Measurements from ENCODE around the gene HPSE2.
"Not testable (repeated sequence)": the region's sequence is repeated elsewhere in the genome, so short reads cannot be mapped to it uniquely, and the experiment has no call there.

The HPSE2 gene

DNA sequence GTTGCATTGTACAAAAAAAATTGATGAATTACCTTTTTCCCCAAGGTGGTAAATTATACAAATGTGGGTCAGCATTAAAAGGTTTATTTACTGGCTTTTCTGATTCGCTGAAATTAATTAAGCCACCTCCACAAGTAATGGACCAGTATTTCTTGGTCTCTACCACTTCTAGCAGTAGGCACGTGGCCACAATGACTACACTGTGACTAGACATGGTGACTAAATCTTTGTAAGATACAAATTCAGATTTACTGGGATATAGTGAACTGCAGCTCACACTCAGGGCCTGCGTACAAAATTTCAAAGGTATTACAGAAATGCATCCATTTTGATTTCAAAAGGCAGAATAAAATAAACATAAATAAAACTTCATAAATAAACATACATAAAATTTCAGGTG lies 10.9 kb downstream of the HPSE2 start:
- Mint-ChIP-seq H3K9me3 (no peaks in the 10 kb centered on the region), H3K36me3 (ENCODE audit: low read depth) (no peaks in the 10 kb centered on the region), H3K4me1 (ENCODE audit: low read depth) (no peaks in the 10 kb centered on the region), H3K4me3 (no peak overlapping the region), H3K27me3 (peaks cover 53% of the 10 kb centered on the region), H3K27ac (no peak overlapping the region)

DNA sequence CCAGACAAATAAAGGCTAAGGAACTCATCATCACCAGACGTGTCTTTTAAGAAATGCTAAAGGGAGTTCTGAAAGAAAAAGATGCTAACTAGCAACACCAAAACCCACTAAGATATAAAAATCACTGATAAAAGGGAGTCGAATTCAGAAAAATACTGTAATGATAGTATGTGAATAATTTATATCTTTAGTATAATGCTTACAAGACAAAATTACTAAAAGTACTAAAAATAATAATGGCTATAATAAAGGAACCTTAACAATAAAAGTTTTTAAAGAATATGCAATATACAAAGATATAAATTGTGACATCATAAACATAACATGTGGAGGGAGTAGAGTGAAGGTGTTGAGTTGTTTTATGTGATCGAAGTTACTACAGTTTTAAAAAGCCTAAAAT lies 28.3 kb downstream of the HPSE2 start:
- Mint-ChIP-seq H3K4me3 (no peak overlapping the region), H3K4me1 (ENCODE audit: low read depth) (no peaks in the 10 kb centered on the region), H3K27me3 (peaks cover 33% of the 10 kb centered on the region), H3K9me3 (peaks cover 12% of the 10 kb centered on the region), H3K27ac (no peak overlapping the region), H3K36me3 (ENCODE audit: low read depth) (no peaks in the 10 kb centered on the region)

DNA sequence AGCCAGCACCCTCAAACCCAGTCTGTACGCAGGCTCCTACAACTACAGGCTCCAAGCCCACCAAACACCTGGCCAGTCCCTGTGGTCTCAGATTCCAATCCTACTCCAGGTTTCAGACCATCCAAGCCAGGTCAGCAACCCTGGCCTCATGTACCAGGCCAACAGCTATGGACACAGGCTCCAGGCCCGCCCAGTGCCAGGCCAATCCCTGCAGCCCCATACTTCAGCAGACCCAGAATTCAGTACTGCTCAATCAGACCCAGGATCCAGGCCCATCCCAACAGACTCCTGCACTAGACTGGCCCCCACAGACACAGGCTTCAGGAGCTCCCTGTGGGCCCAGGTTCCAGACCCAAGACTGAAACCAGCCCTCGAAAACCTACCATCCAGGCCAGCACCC lies 32.3 kb downstream of the HPSE2 start:
- H3K9me3 Mint-ChIP-seq = peaks cover 9% of the 10 kb centered on the region
- H3K4me1 Mint-ChIP-seq (ENCODE audit: low read depth) = no peaks in the 10 kb centered on the region
- H3K27ac Mint-ChIP-seq = no peak overlapping the region
- H3K27me3 Mint-ChIP-seq = peaks cover 28% of the 10 kb centered on the region
- H3K36me3 Mint-ChIP-seq (ENCODE audit: low read depth) = no peaks in the 10 kb centered on the region
- H3K4me3 Mint-ChIP-seq = no peak overlapping the region

DNA sequence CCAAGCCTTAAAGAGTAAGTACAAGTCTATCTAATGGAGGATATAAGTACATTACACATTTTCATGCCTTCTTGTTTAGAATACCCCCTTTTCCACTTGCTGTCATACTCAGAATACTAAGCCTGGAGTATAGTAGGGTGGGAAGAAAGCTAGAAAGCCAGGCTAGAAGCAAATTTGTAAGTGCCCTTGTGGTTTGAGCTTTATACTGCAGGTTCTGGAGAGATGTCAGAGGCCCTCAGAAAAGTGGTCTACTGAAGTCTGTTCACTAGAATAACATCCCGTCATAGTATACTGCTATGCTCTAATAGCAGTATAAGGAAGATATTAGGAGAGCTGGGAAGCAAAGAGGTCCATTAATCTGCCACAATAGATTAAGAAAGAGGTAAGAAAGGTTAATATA lies 62.7 kb downstream of the HPSE2 start:
- no peak overlapping the region for H3K27ac Mint-ChIP-seq
- peaks cover 10% of the 10 kb centered on the region for H3K27me3 Mint-ChIP-seq
- H3K9me3 Mint-ChIP-seq = no peaks in the 10 kb centered on the region
- no peaks in the 10 kb centered on the region for H3K4me1 Mint-ChIP-seq (ENCODE audit: low read depth)
- H3K4me3 Mint-ChIP-seq = no peak overlapping the region
- H3K36me3 Mint-ChIP-seq (ENCODE audit: low read depth) = no peaks in the 10 kb centered on the region

DNA sequence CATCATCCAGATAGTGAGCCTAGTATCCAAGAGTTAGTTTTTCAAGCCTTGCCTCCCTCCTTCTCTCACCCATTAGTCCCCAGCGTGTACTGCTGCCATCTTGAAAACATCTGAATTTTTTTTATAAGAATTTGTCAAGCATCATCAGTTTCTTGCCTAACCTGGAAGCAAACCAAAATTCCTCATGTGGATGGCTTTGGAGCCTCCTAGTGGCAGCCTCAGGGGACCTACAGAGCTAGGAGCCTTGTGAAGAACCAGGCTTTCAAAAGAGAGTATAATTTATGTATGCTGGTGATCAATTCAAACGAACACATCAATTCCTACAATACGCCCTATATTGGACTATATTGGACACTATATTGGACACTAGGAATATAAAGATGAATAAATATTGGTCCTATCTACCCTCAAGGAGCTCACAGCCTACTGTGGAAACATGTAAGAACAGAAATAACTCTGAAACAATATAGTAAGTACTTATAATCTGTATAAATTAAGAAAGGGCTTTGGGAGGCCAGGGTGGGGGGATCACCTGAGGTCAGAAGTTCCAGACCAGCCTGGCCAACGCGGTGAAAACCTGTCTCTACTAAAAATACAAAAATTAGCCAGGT lies 63.4 kb downstream of the HPSE2 start:
- Mint-ChIP-seq H3K27ac (no peak overlapping the region), H3K9me3 (no peaks in the 10 kb centered on the region), H3K27me3 (peaks cover 10% of the 10 kb centered on the region), H3K4me3 (no peak overlapping the region), H3K4me1 (ENCODE audit: low read depth) (no peaks in the 10 kb centered on the region), H3K36me3 (ENCODE audit: low read depth) (no peaks in the 10 kb centered on the region)

DNA sequence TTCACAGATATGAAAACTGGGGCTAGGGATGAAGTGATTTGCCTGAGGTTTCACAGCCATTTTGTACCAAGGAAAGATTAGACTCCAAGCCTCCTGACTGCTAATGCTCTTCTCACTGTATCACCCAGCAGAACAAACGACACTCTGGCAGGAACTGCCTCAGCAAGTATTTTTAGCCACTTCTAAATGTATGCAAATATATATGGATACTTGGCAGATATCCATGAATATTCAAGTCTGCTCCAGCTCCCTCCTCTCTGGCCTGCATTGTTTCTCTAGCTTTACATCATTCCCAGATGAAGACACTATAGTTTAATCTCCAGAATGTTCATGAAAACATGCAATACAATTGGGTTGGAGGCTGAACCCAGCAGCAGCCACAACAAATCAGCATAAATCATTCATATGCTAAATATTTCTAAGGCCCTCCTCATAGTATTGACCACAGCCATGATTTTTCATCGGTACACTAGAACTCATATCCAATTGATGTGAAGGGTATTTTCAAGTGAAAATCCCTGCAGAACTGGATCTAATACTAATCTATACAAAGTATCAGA lies 65.5 kb downstream of the HPSE2 start:
- H3K9me3 Mint-ChIP-seq = no peaks in the 10 kb centered on the region
- no peak overlapping the region for H3K27ac Mint-ChIP-seq
- H3K27me3 Mint-ChIP-seq = no peaks in the 10 kb centered on the region
- H3K4me1 Mint-ChIP-seq (ENCODE audit: low read depth) = no peaks in the 10 kb centered on the region
- H3K4me3 Mint-ChIP-seq = no peak overlapping the region
- no peaks in the 10 kb centered on the region for H3K36me3 Mint-ChIP-seq (ENCODE audit: low read depth)

DNA sequence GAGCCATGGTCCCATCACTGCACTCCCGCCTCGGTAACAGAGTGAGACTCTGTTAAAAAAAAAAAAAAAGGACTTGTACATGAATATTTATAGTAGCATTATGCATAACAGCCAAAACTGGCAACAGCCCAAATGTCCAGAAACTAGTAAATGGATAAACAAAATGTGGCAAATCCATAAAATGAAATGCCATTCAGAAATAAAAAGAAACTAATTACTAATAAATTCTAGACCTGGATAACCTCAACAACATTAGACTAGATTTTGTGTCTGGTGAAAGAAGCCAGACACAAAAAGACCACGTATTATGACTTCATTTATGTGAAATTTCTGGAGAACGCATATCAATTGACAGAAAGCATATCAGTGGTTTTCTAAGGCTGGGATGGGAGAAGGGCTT lies 74.5 kb downstream of the HPSE2 start:
- H3K27ac Mint-ChIP-seq = no peak overlapping the region

DNA sequence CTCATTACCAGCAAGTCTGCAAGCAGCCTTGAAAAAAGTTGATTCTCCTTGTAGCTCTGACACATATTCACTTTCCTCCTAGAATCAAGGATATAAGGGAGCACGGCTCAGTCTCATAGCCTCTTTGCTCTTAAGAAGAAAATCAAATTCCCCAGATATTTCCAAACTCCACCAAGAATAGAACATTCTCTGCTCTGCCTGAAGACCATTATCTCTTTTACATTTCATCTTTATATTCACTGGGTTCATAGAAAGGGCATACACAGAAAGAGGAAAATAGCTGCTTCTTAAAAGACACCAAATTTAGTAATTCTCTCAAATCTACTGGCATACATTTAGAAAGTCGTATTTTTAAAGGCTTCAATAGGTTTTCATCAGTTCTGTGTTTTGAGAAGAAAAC lies 92.0 kb downstream of the HPSE2 start:
- no peaks in the 10 kb centered on the region for H3K9me3 Mint-ChIP-seq
- H3K27ac Mint-ChIP-seq = no peak overlapping the region
- H3K4me1 Mint-ChIP-seq (ENCODE audit: low read depth) = no peaks in the 10 kb centered on the region
- H3K36me3 Mint-ChIP-seq (ENCODE audit: low read depth) = no peaks in the 10 kb centered on the region
- peaks cover 12% of the 10 kb centered on the region for H3K27me3 Mint-ChIP-seq
- no peak overlapping the region for H3K4me3 Mint-ChIP-seq

More for the DNA sequence above, 74.5 kb downstream of the HPSE2 start:
- Mint-ChIP-seq H3K9me3 (no peaks in the 10 kb centered on the region), H3K4me3 (no peak overlapping the region), H3K27me3 (no peaks in the 10 kb centered on the region), H3K36me3 (ENCODE audit: low read depth) (no peaks in the 10 kb centered on the region), H3K4me1 (ENCODE audit: low read depth) (no peaks in the 10 kb centered on the region)

DNA sequence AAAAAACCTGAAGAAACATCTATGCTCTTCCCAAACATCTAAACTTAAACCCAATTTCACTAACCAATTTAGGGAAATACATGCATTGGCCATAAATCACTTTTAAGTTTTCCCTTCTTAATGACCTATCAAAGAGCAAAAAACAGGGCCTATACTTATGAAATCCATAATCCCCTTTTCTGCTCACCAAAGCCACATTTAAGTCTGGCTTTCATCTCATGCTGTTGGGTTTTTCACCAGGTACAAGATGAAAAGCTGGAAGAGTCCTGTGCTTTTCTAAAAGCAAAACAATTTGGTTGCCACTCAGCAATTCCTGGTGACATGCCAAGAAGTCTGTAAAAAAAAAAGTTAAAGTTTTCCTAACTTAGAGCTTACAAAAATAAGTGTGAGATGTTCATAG lies 92.6 kb downstream of the HPSE2 start:
- Mint-ChIP-seq H3K36me3 (ENCODE audit: low read depth) (no peaks in the 10 kb centered on the region), H3K9me3 (no peaks in the 10 kb centered on the region), H3K4me3 (no peak overlapping the region), H3K27ac (no peak overlapping the region), H3K4me1 (ENCODE audit: low read depth) (no peaks in the 10 kb centered on the region), H3K27me3 (peaks cover 11% of the 10 kb centered on the region)

DNA sequence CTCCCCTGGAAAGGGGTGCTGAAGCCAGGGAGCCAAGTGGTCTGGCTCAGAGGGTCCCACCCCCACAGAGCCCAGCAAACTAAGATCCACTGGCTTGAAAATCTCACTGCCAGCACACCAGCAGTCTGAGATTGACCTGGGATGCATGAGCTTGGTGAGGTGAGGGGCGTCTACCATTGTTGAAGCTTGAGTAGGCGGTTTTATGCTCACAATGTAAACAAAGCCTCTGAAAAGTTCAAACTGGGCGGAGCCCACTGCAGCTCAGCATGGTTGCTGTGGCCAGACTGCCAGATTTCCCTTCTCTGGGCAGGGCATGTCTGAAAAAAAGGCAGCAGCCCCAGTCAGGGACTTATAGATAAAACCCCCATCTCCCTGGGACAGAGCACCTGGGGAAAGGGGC lies 102.8 kb downstream of the HPSE2 start:
- H3K9me3 Mint-ChIP-seq; H3K4me1 Mint-ChIP-seq (ENCODE audit: low read depth); H3K4me3 Mint-ChIP-seq; H3K36me3 Mint-ChIP-seq (ENCODE audit: low read depth); H3K27ac Mint-ChIP-seq; H3K27me3 Mint-ChIP-seq: not testable (repeated sequence)

DNA sequence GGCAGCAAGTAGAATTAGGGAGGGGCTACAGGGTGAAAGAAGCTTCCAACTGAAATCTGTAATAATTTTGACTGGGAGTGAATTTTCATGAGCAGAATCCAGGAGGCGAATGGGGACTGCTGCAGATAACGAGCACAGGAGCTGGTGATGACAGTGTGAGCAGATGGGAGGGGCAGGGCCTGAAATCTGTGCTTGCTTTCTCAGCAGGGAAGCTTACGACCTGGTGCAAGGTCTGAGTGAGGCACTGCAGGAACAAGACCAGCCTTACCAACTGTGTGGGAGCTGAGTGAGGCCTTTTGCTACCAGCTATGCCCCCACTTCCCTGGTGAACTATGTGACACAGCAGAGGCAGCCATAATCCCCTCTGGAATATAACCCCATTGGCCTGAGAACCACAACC lies 109.8 kb downstream of the HPSE2 start:
- no peaks in the 10 kb centered on the region for H3K27me3 Mint-ChIP-seq
- no peak overlapping the region for H3K27ac Mint-ChIP-seq
- H3K4me1 Mint-ChIP-seq (ENCODE audit: low read depth) = no peaks in the 10 kb centered on the region
- H3K4me3 Mint-ChIP-seq = no peak overlapping the region
- H3K36me3 Mint-ChIP-seq (ENCODE audit: low read depth) = no peaks in the 10 kb centered on the region
- H3K9me3 Mint-ChIP-seq = peaks cover 15% of the 10 kb centered on the region

DNA sequence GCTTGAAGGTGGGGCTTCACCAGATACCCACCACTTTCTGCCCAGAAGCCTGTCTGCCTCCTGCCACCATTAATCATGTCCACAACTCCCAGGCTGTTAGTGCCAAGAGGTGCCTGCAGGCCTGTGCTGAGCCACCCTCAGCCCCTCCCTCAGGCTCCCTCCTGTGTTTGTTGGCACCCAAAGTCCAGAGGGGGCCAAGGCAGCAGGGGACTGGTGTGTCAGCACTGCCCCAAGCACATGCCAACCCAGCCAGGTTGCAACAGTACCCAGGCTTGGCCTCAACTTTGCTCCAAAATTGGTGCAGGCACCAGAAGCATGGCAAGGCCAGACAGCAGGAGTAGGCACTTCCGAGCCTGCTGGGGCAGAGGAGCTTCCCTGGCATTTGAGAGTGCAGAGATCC lies 111.3 kb downstream of the HPSE2 start:
- peaks cover 6% of the 10 kb centered on the region for H3K27me3 Mint-ChIP-seq
- no peak overlapping the region for H3K4me3 Mint-ChIP-seq
- no peaks in the 10 kb centered on the region for H3K4me1 Mint-ChIP-seq (ENCODE audit: low read depth)
- no peak overlapping the region for H3K27ac Mint-ChIP-seq
- H3K9me3 Mint-ChIP-seq = peaks cover 15% of the 10 kb centered on the region
- H3K36me3 Mint-ChIP-seq (ENCODE audit: low read depth) = no peaks in the 10 kb centered on the region

DNA sequence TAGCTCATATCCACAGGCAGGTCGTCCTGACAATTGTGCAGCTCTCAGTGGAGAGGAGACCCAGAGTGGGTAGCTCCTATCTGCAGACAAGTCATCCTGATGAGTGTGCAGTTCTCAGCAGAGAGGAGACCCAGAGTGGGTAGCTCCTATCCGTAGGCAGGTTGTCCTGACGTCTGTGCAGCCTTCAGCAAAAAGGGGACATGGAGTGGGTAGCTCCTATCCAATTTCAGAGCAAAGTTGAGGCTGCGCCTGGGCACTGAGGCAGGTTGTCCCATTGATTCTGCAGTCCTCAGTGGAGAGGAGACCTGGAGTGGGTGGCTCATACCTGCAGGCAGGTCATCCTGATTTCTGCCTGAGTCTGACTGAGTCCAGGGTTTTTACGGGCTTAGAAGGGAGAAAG lies 111.8 kb downstream of the HPSE2 start:
- Mint-ChIP-seq H3K27me3 (peaks cover 6% of the 10 kb centered on the region), H3K4me3 (no peak overlapping the region), H3K27ac (no peak overlapping the region), H3K4me1 (ENCODE audit: low read depth) (no peaks in the 10 kb centered on the region), H3K36me3 (ENCODE audit: low read depth) (no peaks in the 10 kb centered on the region), H3K9me3 (peaks cover 15% of the 10 kb centered on the region)

DNA sequence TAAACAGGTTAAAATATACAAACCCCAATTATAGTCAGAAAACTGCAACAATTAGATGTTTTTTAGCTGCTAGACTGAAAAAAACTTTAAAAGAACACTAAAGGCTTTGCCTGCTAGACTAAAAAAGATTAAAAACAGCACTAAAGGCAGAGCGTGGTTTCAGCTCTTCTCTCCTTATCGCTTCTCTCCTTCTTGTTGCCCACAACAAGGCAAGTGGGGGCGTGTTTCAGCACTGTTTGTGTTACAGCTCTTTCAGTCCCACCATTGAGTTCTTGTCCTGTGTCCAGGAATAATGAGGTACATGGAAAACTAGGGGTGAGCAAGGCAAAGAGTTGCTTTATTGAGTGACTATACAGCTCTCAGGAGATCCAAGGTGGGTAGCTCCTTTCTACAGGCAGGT lies 112.3 kb downstream of the HPSE2 start:
- H3K27ac Mint-ChIP-seq = no peak overlapping the region

DNA sequence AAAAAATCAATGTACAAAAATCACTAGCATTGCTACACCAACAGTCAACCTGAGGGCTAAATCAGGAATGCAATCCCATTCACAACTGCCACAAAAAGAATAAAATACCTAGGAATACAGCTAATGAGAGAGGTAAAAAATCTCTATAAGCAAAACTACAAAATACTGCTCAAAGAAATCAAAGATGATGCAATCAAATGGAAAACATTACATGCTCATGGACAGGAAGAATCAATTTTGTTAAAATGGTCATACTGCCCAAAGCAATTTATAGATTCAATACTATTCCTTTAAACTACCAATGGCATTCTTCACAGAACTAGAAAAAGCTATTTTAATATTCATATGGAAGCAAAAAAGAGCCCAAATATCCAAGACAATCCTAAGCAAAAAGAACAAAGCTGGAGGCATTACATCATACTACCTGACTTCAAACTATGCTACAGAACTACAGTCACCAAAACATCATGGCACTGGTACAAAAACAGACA lies 116.3 kb downstream of the HPSE2 start:
- no peak overlapping the region for H3K4me3 Mint-ChIP-seq
- H3K9me3 Mint-ChIP-seq = no peaks in the 10 kb centered on the region
- H3K36me3 Mint-ChIP-seq (ENCODE audit: low read depth) = no peaks in the 10 kb centered on the region
- peaks cover 15% of the 10 kb centered on the region for H3K27me3 Mint-ChIP-seq
- H3K4me1 Mint-ChIP-seq (ENCODE audit: low read depth) = no peaks in the 10 kb centered on the region
- no peak overlapping the region for H3K27ac Mint-ChIP-seq

More for the DNA sequence above, 112.3 kb downstream of the HPSE2 start:
- H3K4me3 Mint-ChIP-seq = no peak overlapping the region
- peaks cover 15% of the 10 kb centered on the region for H3K9me3 Mint-ChIP-seq
- H3K27me3 Mint-ChIP-seq = peaks cover 6% of the 10 kb centered on the region
- no peaks in the 10 kb centered on the region for H3K36me3 Mint-ChIP-seq (ENCODE audit: low read depth)
- no peaks in the 10 kb centered on the region for H3K4me1 Mint-ChIP-seq (ENCODE audit: low read depth)

DNA sequence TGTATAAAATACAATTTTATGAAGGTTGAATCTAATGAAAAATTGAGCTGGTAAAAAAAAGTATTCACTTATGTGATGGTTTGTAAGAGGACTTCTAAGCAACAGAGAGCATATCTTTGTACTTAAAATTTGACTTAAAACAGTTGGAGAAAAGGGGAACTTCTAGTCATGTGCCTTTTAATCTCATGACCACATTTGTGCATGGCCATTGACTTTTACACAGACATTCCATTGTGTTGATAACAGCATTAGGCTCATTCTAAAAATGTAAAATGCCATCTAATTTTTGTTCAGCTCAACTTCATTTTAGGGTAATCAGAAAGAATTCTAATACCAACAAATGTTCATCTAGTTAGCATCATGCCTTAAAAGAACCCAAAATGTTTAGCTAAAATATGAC lies 119.9 kb downstream of the HPSE2 start:
- Mint-ChIP-seq H3K9me3 (no peaks in the 10 kb centered on the region), H3K27me3 (peaks cover 19% of the 10 kb centered on the region), H3K36me3 (ENCODE audit: low read depth) (no peaks in the 10 kb centered on the region), H3K4me1 (ENCODE audit: low read depth) (no peaks in the 10 kb centered on the region), H3K4me3 (no peak overlapping the region), H3K27ac (no peak overlapping the region)

All from stimulated activated naive CD8-positive, alpha-beta T cell treated with anti-CD3 and anti-CD28 coated beads, Interleukin-15, Interleukin-2, amounts not matched to agents 100 ng/mL and 50 ng/mL, for 24 hours (primary cell).